ENCODE results near the gene PLD2. TPM values are rescaled to one million over a fixed set of nuclear protein-coding genes. Genes with fewer than 3 reads are reported as not detected.

Gene PLD2
- total and polyA plus RNA-seq, 10 of the 15 experiments (the other 5 are each of a cell fraction or from before 2014, with no cell fraction given), result 0.71 to 16.5 (median 7.0) TPM

DNA sequence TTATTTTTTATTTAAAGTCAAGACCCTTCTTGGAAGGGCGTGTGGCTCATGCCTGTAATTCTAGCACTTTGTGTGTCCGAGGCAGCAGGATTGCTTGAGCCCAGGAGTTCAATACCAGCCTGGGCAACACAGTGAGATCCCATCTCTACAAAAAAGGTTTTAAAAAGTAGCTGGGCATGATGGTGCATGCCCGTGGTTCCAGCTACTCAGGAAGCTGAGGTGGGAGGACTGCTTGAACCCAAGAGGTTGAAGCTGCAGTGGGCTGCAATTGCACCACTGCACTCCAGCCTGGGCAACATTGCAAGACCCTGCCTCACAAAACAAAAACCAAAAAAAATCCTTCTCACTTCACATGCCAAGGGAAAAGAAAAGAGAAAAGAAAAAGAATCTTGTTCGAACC, 55.8 kb downstream of the PLD2 start:
- 98% methylated on average over 4 of the region's 4 CpGs for WGBS (ENCODE audit: insufficient coverage, insufficient replicate concordance, low lambda C conversion rate, missing lambda C conversion rate)
- Histone ChIP-seq H3K4me1 (ENCODE audit: control insufficient read depth, insufficient read depth, low read length) (no peaks in the 10 kb centered on the region), H4K20me1 (ENCODE audit: control insufficient read depth, insufficient read depth) (no peaks in the 10 kb centered on the region), H2AFZ (ENCODE audit: control insufficient read depth, low read depth, low read length) (no peak overlapping the region), H3K4me2 (ENCODE audit: control insufficient read depth, insufficient read depth) (no peak overlapping the region), H3K4me3 (no peak overlapping the region), H3K27ac (ENCODE audit: control insufficient read depth, insufficient read depth) (no peak overlapping the region), H3K9ac (ENCODE audit: control insufficient read depth, insufficient read depth, low read length) (no peak overlapping the region), H3K36me3 (ENCODE audit: control insufficient read depth in 2 of 2, insufficient read depth in 2 of 2, low read length in 1 of 2) (no peaks in the 10 kb centered on the region; a peak in 3 of 4 replicates), H3K27me3 (replicated peaks in 1 of 2; ENCODE audit: control insufficient read depth in 2 of 2, insufficient read depth in 2 of 2, low read length in 1 of 2) (no peaks in the 10 kb centered on the region), H3K9me3 (replicated peaks; ENCODE audit: control insufficient read depth, insufficient read depth, low read length) (no peaks in the 10 kb centered on the region), H3K79me2 (ENCODE audit: control insufficient read depth, insufficient read depth, low read length) (no peaks in the 10 kb centered on the region)
- RAD21 ChIA-PET (ENCODE audit: unreplicated experiment), result no interaction called here
- POLR2A ChIA-PET, result interaction anchor here (0.7 kb wide), 1 partner anchor 67 kb away, joined by 4 read pairs; the partner anchor contains the start of gene PSMB6
- intact Hi-C loops (cut with micrococcal nuclease; ENCODE audit: unreplicated experiment), result no loop called here
- no TSS peak for BruUV-seq (replicated peaks)
- FAIRE-seq (no peak), DNase-seq (ENCODE audit: low read depth, low spot score) (no peak), ATAC-seq (no peak)
- in situ Hi-C loops (cut with MboI), result no loop called here
- TF ChIP-seq NRF1 (conservative IDR thresholded peaks at IDR 0.05; ENCODE audit: low read depth, low read length), result no peak
- no peak for TF ChIP-seq CHD1 (IDR thresholded peaks at IDR 0.05; ENCODE audit: low read depth, low read length)
- no peak for TF ChIP-seq MYC (IDR thresholded peaks at IDR 0.05; ENCODE audit: insufficient read depth, insufficient read length, insufficient replicate concordance, low read length, severe bottlenecking)
- TF ChIP-seq CBX3 (IDR thresholded peaks at IDR 0.05; ENCODE audit: borderline replicate concordance, low read depth), result no peak
- TF ChIP-seq, protein P1, sequence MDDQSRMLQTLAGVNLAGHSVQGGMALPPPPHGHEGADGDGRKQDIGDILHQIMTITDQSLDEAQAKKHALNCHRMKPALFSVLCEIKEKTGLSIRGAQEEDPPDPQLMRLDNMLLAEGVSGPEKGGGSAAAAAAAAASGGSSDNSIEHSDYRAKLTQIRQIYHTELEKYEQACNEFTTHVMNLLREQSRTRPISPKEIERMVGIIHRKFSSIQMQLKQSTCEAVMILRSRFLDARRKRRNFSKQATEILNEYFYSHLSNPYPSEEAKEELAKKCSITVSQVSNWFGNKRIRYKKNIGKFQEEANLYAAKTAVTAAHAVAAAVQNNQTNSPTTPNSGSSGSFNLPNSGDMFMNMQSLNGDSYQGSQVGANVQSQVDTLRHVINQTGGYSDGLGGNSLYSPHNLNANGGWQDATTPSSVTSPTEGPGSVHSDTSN (IDR thresholded peaks at IDR 0.05; ENCODE audit: insufficient replicate concordance, low read depth, low read length), result no peak
- TF ChIP-seq HCFC1 (IDR thresholded peaks at IDR 0.05; ENCODE audit: low read length), result no peak
- no peak for TF ChIP-seq ZNF384 (IDR thresholded peaks at IDR 0.05; ENCODE audit: borderline replicate concordance, low read depth, low read length)
- TF ChIP-seq ZNF622 (IDR thresholded peaks at IDR 0.05), result no peak
- TF ChIP-seq, protein P2, sequence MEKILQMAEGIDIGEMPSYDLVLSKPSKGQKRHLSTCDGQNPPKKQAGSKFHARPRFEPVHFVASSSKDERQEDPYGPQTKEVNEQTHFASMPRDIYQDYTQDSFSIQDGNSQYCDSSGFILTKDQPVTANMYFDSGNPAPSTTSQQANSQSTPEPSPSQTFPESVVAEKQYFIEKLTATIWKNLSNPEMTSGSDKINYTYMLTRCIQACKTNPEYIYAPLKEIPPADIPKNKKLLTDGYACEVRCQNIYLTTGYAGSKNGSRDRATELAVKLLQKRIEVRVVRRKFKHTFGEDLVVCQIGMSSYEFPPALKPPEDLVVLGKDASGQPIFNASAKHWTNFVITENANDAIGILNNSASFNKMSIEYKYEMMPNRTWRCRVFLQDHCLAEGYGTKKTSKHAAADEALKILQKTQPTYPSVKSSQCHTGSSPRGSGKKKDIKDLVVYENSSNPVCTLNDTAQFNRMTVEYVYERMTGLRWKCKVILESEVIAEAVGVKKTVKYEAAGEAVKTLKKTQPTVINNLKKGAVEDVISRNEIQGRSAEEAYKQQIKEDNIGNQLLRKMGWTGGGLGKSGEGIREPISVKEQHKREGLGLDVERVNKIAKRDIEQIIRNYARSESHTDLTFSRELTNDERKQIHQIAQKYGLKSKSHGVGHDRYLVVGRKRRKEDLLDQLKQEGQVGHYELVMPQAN (conservative IDR thresholded peaks at IDR 0.05), result no peak
- TF ChIP-seq PML (IDR thresholded peaks at IDR 0.05; ENCODE audit: low read length), result no peak
- SMC1A ChIA-PET (ENCODE audit: uncharacterized antibody, unreplicated experiment), result no interaction called here
- CTCF ChIA-PET, result interaction anchor here (1.4 kb wide), 1 partner anchor 296 kb away, joined by 3 read pairs; no protein-coding TSS in a partner anchor
